ENCODE data around the gene PLEKHO1.
"Not testable (repeated sequence)": the region's sequence is repeated elsewhere in the genome, so short reads cannot be mapped to it uniquely, and the experiment has no call there.

The PLEKHO1 gene

GRCh38 chr1:150194381-150195031 is 44.8 kb downstream of the PLEKHO1 start:
- no peak overlapping the region for H3K4me3 ChIP-seq
- H3K27me3 ChIP-seq (ENCODE audit: low read depth): no peaks in the 10 kb centered on the region
- in situ Hi-C loops (cut with MboI; ENCODE audit: low sequenced_read_pairs): no loop called here
- H3K9me3 ChIP-seq: 0 out of 2 replicates have a peak, but pooled peaks cover 2% of the 10 kb centered on the region
- no peaks in the 10 kb centered on the region for H3K36me3 ChIP-seq (replicated peaks)
- no peak for DNase-seq (ENCODE audit: low spot score in 2 of 2)
- H3K4me1 ChIP-seq: no peaks in the 10 kb centered on the region

GRCh38 chr1:150196417-150196816 is 46.7 kb downstream of the PLEKHO1 start:
- H3K4me3 ChIP-seq: no peak overlapping the region
- 0 out of 2 replicates have a peak, but pooled peaks cover 2% of the 10 kb centered on the region for H3K9me3 ChIP-seq
- H3K4me1 ChIP-seq: no peaks in the 10 kb centered on the region
- H3K27me3 ChIP-seq (ENCODE audit: low read depth): no peaks in the 10 kb centered on the region
- H3K36me3 ChIP-seq (replicated peaks): no peaks in the 10 kb centered on the region
- in situ Hi-C loops (cut with MboI; ENCODE audit: low sequenced_read_pairs): no loop called here
- DNase-seq (ENCODE audit: low spot score in 2 of 2): no peak

GRCh38 chr1:150207281-150207971 is 57.7 kb downstream of the PLEKHO1 start:
- no peak for DNase-seq (ENCODE audit: low spot score in 2 of 2)
- in situ Hi-C loops (cut with MboI; ENCODE audit: low sequenced_read_pairs): no loop called here
- H3K9me3 ChIP-seq: no peaks in the 10 kb centered on the region

GRCh38 chr1:150208460-150208859 is 58.7 kb downstream of the PLEKHO1 start:
- H3K4me3 ChIP-seq; in situ Hi-C loops (cut with MboI; ENCODE audit: low sequenced_read_pairs); H3K36me3 ChIP-seq (replicated peaks); H3K27me3 ChIP-seq (ENCODE audit: low read depth); DNase-seq (ENCODE audit: low spot score in 2 of 2); H3K4me1 ChIP-seq; H3K9me3 ChIP-seq: not testable (repeated sequence)

More at GRCh38 chr1:150207281-150207971, 57.7 kb downstream of the PLEKHO1 start:
- Histone ChIP-seq H3K4me1 (no peaks in the 10 kb centered on the region), H3K36me3 (replicated peaks) (no peaks in the 10 kb centered on the region), H3K4me3 (no peak overlapping the region), H3K27me3 (ENCODE audit: low read depth) (no peaks in the 10 kb centered on the region)
